ENCODE measurements around the gene NDUFS1.
"Not testable (repeated sequence)": the region's sequence is repeated elsewhere in the genome, so short reads cannot be mapped to it uniquely, and the experiment has no call there.

DNA sequence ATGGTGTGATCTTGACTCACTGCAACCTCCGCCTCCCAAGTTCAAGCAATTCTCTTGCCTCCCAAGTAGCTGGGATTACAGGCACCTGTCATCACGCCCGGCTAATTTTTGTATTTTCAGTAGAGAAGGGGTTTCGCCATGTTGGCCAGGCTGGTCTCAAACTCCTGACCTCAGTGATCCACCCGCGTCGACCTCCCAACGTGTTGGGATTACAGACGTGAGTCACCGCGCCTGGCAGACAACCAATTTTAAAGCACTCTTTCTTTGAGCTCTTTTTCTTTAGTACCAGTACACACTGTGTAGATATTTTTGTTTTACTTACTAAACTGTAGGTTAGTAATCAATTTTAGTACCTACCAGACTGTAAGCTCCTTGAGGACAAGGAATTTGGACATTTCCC is 2.2 kb downstream of the NDUFS1 start:
- not testable (repeated sequence) for TF ChIP-seq EZH2phosphoT487 (IDR thresholded peaks at IDR 0.05; ENCODE audit: low read depth)
- TF ChIP-seq, protein P1, sequence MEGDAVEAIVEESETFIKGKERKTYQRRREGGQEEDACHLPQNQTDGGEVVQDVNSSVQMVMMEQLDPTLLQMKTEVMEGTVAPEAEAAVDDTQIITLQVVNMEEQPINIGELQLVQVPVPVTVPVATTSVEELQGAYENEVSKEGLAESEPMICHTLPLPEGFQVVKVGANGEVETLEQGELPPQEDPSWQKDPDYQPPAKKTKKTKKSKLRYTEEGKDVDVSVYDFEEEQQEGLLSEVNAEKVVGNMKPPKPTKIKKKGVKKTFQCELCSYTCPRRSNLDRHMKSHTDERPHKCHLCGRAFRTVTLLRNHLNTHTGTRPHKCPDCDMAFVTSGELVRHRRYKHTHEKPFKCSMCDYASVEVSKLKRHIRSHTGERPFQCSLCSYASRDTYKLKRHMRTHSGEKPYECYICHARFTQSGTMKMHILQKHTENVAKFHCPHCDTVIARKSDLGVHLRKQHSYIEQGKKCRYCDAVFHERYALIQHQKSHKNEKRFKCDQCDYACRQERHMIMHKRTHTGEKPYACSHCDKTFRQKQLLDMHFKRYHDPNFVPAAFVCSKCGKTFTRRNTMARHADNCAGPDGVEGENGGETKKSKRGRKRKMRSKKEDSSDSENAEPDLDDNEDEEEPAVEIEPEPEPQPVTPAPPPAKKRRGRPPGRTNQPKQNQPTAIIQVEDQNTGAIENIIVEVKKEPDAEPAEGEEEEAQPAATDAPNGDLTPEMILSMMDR (IDR thresholded peaks at IDR 0.05; ENCODE audit: low read depth, low read length): not testable (repeated sequence)
